DMS 273 (cell line): Measurements from ENCODE around the gene UNC13C.

Experiments used
- DNase-seq: peaks from one replicate; lab custom pipeline; 2025; ENCODE audit not compliant: unreplicated experiment; lab: John Stamatoyannopoulos, UW

Gene UNC13C

DNA sequence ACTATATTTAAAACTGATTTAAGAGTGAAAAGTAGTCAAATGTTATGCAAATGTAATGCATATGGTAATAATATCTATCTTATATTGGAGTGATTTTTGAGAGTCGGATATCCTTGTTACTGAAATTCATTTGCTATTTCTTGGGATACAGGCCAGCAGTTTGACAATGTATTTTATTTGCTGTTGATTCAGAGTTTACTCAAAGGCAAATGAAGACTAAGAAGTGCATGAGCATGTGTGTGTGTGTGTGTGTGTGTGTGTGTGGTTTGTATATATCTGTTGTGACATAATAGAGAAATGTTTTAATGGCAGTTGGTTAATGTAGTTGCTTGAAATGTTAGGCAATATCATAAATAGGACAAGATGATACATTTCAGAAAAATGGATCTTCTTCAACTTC lies 39.0 kb downstream of the UNC13C start:
- no peak for DNase-seq

DNA sequence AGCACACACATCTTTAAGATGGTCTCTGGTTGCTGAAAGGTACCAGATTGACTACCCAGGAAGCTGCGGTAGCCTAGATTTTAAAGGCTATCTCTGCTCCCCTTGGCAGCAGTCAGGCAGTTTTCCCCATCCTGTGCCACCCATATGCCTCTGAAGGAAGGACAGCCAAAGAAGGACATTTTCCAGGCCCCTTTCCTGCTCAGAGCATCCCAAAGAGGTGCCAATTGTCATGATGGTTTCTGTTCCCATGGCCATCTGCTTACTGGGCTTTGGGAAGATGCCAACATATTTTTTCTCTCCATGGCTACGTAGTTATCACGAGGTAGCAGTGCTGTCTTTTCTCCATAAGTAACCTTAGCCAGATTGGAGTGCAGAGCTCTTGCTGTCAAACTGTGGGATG lies 39.7 kb downstream of the UNC13C start:
- DNase-seq, result no peak

DNA sequence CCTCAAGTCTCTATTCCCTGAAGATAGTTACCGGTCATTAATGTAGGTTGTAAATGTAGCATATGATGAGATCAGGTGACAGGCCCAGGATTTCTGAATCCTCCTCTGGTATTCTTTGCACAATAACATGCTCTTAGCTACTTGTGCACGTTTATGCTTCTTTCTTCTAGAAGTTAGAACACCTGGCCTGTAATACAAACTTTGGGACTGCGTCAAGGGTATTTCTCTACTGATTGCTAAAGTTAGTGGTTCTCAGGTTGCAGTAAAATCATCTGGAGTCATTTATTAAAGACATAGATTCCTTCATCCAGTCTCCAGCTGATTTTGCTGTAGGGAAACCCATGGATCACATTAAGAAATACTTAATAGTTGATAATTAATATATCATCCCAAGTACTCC lies 48.0 kb downstream of the UNC13C start:
- DNase-seq, result no peak

DNA sequence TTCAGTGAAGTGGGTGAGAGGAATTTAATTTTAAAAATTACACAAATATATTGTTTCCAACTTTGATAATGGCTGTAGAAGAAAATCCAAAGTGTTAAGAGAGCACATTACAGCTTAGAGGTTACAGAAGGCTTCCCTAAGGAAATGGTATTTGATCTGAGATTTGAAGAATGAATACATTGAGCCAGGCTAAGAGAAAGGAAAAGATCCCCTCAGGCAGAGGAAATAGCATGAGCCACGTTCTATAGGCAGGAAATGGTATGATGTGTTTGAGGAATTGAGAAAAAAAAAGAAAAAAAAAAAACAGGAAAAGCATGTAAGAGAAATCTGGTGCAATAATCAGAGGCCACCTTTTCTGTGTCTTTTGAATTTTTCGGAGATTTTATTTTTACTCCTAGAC lies 48.6 kb downstream of the UNC13C start:
- DNase-seq, result no peak

DNA sequence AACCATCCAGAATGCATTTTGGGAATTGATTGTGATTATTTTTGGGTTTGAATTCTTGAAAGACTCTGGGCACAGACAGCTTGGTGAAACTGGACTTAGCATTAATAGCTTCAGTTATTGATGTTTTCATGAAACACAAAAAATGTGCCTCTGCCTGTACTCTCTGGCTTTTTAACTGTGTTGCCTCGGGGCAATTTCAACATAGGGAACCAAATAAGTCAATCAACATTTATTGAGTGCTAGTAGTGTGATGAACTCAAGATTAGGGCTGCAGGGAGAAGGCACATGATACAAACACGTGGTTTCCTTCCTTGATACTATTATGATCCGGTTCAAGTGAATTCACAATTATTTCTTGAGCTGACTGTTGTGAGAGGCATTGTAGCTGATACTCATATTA lies 50.8 kb downstream of the UNC13C start:
- no peak for DNase-seq

DNA sequence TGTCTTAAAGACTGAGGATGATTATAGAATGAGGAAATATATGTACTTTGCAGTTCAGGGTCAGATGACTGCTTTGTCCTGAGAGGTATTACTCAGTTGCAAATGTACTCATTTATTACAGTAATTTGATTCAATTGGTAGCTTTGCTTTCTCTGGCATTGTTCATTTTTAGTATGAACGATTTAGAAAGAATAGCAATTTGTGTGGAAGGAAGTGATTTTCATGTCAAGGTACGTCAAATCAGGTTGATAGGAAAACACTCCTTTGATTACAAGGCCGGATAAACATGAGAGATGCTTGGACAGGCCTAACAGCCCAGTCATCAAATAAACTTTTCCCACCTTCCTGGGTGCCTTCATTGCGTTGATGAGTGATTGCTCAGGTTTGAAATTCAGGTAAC lies 53.8 kb downstream of the UNC13C start:
- DNase-seq, result no peak

DNA sequence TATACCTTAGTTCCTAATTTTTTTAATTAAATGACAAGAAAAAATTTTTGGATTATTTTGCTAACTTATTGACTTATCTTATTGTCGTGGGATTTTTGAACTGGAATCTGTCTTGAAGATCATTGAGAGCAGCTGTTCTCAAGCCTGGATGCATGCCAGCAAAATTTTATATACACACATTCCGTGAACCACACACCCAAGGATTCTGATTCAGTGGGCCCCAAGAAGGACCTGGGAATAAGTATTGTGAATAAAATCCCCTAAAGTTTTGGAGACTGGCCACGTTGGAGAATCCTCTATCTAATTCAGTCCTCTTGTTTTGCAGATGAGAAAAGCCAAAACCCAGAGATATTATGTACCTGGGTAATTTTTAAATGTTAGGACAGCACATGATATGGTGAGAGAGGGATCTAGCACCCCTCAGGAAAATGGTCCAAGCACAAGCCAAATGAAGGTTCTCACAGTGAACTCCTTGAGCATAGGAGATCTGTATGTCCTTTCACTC lies 55.2 kb downstream of the UNC13C start:
- no peak for DNase-seq

DNA sequence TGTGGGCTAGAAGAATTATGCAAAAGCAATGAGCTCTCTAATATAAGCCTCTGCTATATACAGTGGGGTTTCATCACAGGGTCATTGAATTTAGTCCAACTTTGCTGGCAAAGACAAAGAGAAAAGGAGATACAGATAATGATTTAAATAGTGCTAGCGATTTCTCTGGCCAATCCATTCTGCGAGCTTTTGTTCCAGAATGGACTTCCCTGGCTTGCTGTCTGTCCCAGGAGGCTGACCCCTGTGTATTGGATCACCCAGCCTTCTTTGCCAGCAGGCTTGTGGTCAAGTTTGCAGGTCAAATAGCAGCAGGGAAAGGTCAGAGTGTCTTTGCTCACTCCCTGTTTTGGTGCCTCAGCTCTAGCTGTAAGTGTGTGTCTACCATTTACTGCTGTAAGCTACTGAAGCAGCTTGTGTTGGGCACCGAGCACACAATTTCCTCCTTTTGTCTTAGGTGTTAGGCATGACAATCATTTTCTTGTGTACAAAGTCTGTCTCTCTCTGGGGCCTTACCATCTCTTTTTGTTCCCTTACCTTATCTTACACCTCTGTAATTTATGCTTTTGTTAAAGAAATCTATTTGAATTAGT lies 55.7 kb downstream of the UNC13C start:
- no peak for DNase-seq

DNA sequence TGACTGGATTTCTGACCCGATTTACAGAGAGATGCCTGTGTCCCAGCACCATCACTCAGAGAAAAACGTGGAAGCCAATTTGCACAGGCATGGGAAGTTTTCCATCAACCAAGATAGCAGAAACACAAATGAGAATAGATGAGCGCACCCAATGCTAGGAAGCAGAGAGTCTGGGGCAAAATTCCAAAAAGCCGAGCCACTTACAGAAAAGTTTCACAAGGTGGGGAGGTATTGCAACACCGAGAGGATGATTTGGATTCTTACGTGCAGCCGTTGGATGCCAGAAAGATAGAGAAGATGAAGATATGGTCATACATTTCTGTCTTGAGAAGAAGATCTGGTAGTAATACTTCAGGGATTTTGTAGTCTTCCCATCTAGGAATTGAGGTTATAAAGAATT lies 57.4 kb downstream of the UNC13C start:
- DNase-seq, result no peak

DNA sequence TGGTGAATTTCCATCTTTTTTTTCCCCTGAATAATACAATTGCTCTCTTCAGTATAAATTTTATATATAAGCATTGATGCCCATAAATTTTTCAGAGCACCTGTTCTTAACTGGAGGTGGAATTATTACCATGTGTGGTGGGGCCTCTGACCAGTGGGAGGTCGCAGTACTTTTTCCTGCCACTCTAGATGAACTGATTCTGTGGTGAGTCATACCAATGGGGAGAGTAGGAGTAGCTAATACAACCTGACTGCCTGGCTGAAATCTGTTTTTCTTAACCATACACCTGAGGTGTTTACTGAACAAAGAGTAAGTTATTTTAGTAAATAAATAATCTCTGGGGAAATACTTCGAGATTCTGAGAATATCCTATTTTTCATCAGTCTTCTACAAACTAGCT lies 67.2 kb downstream of the UNC13C start:
- DNase-seq, result no peak

DNA sequence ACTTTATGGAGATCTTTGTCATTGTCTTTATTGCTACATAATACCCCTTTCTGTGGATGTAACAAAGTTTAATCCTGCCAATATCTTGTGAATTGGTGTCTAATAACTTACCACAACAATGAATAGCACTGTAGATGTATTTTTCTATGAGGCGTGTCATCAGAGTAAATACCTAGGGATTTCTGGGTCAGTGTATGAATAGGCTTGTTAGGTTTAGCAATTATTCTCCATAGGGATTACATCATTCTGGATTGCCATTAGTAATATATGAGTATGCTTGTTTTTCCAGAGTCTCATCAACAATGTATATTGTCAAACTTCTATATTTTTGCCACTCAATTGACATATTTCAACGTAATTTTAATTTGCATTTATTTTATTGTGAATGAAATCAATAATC lies 67.9 kb downstream of the UNC13C start:
- no peak for DNase-seq

DNA sequence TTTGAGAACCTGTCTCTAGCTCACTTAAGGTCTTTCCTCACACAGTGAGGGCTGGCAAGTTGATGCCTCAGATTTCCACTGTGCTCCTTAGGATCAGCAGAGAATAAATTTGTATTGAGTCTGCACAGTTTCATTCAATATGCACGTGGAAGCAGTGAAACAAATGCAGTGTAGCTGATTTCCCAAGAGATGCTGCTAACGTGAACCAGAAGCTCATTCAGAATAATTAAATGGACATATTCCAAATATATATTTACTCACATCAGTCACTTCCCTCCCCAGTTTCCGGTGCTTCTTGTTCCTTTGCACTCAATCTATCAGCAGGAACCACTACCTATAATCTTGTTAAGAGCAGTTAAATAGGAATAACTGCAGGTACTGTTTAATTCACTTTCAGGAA lies 86.1 kb downstream of the UNC13C start:
- no peak for DNase-seq

DNA sequence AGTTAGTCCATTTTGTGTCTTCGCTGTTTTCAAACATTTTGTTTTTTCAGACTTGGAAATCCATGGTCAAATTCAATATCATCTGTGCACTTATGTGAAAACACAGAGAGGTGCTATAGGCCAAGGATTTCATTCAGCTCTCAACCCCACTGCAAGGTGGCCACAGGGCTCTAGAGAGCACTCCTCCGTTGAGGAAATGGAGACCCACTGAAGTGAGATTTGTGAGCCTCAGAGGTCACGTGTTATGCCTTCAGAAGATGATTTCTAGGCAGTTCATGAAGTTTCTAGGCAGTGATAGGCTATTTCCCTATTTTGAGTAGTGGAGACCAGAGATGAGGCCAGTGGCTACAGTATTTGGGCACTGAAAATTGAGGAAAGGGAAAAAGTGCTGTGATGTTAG lies 88.2 kb downstream of the UNC13C start:
- no peak for DNase-seq

DNA sequence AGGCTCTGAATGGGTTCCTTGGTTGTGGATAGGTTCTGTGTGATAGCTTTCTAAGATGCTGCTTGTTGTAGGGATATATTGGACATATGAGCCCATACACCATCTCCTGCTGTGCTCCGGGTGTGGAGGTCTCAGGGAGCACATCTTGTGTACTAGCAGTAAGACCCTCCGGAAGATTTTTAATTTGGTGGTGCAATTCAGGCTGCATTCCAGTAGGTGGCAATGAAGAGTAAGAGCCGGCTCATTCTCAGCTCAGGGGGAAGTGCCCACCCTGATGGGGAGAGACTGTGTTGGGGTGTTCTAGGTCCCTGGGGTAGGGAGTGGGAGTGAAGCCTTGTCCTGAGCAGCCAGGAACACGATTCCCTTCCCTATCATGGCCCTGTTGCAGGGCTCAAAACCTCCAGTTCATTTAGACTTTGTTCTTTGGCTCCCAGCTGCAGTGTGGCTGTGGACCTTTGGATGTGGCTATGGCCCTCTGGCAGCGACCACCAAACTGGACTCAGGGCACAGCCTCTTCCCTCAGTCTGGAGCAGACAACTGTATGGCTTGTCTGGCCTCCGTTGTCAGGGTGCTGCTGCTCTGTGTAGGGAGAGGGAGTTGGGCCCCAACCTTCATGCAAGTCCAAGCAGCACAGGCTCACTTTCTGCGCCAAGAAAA lies 104.7 kb downstream of the UNC13C start:
- DNase-seq, result peak; percentile 31

DNA sequence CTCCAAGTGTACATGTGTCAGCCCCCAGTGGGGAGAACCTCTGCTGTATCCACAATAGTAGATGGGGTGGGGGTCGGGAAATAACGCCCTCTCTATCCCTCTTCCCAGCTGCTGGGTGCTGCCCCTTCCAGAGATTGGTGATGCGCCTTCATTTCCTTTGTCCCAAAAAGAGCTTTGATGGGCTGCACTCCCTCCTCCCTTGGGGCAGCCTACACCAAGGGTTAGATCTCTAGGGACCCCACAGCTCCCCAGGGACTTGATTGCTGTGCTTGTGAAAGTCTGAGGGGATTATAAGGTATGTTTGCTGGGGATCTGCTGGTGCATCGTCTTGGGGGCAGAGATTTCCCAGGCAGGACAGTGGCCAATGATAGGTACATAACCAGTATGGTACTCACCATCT lies 105.3 kb downstream of the UNC13C start:
- DNase-seq, result no peak

DNA sequence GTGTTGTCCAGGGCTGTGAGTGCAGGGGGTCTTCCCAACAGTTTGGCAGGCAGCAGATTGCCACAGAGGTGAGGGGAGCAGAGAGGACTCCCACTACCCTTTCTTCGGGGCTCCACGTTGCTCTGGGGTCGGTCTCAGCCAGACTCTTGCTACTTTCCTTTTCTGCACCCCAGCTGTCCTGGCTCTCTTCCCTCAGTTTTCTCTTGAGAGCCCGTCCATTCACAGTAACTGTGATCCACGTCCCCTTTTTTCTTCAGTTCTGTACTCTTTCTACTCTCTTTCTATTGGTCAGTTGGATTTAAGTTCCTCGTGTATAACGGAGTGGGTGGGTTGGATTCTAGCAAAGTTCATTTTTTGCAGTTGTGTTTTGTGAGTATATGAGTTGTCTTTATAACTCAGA lies 105.8 kb downstream of the UNC13C start:
- no peak for DNase-seq

DNA sequence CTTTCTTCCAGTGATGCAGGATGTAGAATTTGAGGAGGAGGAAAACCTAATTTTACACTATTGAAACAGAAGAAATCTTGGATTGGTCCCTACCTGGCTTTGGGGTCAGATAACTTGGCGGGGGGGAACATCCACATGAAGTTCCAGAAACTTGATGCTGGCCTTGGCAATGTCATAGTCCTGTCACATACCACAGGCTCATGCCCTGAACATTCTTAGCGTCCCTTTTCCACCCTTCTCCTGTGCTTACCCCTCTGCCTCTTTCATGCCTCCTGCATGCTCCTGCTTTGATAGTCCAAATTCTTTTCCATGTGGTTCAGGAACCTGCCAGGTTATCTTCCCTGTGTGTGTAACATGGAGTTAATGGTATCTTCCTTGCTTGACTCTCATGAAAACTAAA lies 110.6 kb downstream of the UNC13C start:
- no peak for DNase-seq

DNA sequence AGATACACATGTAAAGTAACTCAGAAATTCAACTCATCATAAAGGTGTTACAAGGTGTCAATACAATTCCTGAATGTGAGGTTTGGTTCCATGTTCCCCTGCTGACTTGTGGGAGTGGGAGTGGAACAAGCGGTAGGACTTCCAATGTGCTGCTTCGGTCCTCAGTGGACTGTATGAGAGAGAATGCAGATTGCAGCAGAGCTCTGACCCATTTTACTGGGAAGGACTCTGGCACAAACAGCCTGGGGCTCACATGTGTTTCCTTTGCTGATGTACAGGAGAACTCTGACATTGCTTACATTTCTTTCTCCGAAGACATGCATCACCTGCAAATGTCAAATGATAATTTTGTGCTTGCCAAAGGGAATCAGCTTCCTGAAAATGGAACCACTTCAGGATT lies 111.5 kb downstream of the UNC13C start:
- no peak for DNase-seq

DNA sequence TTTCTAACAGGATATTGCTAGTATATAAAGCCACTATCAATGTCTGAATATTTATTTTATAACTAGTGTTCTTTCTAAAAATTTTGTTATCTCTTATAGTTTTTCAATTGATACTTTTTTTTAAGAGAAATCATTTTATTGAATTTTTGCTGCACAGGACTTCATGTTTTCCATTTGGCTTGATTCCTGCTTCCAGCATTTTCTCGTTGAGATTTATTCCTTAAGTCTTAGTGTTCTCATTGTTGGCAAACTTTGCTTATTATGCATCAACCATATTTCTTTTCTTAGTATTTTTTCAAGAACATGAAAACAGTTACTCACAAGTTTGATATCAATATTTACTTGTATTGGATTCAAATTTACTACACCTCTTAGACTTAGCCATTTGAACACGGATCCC lies 113.4 kb downstream of the UNC13C start:
- no peak for DNase-seq

DNA sequence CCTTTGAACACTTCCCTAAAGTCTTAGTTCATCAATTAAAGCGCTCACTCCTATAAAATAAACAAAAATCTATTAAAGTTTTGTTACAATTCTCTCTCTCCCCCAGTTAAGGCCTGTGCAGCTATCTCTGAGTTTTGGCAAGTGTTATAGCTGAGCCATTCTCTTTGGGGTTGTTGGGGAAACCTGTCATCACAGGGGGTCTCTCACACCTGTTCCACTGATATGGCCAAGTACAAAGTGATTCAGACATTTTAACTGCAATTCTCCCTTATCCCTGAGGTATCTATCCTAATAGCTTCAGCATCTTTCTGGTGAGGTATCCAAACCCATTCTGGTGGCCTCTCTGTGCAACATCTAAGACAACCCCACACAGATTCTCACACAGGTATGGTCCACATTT lies 116.4 kb downstream of the UNC13C start:
- no peak for DNase-seq

DNA sequence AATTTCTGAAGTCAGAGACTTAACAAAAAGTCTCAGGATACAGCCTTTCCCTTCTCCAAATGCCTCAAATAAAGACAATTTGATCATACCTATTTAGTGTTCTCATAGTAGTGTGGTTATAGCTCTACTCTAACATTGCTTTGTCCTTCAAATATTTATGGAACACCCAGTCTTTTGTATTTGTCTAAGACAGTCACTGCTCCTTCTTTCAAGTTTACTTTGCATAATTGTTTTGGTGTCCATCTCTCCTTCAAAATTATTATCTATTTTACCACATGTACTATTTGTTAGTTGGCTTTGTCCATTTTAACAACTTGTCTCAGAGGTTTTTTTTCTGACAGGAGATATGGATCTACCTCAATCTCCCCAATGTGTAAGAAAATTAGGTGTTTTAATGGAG lies 118.8 kb downstream of the UNC13C start:
- no peak for DNase-seq

DNA sequence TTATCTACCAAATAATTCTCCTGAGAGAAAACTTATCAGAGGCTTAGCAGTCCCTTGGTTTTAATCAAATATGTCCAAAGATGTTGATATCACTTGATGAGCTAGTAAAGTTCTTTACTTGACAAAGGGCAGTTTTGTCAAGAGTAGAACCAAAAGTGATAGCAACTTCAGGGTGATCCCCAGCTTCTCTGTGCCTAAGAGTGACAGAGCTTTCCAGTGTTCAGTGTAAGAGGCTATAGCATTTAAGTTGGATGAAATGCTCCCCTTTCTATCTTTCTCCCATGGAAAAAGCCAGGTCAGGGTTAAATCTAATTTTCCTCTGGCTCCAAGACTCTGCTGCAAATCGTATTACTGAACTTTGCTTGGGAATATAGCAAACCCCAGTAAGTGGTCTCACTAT lies 120.8 kb downstream of the UNC13C start:
- no peak for DNase-seq

DNA sequence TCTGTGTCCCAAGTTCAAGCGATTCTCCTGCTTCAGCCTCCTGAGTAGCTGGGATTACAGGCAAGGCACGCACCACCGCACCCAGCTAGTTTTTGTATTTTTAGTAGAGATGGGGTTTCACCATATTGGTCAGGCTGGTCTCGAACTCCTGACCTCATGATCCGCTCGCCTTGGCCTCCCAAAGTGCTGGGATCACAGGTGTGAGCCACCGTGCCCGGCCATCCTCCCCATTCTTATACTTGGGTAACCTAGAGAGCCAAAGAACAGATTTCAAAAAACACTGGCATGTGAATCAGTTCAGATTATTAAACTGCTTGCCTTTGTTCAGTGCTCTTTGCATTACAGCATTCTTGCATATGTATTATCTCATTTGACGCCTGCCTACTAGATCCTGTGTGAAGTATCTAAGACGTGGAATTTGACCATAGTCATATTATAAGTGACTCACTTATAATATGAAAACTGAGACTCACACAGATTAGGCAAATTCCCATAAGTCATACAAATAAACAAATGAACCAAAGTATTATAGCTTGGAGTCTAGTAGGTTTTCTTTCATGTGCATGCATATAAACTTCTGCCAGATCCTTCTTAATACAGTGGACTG lies 123.5 kb downstream of the UNC13C start:
- DNase-seq, result no peak
